ENCODE data around the gene IVD. TPM values are rescaled to one million over a fixed set of nuclear protein-coding genes. Genes with fewer than 3 reads are reported as not detected.
A peak's percentile ranks its signal among the peaks of the same experiment; 100 is the strongest.

The IVD gene
- total RNA-seq, 1 experiment from 2014 or later, result 58.9 TPM

DNA sequence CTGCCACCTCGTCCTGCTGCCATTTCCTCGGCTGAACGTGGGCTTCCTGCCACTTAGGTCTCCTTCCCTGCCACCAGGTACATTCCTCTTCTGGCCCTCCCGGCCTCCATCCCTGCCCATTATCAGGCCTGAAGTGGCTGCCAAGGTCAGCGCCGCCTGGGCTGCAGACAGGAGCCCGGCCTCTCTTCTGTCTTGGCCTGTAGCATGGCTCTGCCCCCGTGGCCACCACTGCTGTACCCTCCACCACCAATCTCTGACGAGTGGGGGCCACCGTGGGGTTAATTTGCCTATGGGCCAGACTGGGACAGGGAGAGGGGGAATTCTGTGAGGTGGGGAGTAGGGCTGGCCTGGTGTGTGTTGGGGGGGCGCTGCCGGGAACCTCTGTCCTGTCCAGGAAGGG, 33.1 kb downstream of the IVD start:
- ChIA-PET POLR2A (ENCODE audit: unreplicated experiment) (no interaction called here), CTCF (no interaction called here)
- Histone ChIP-seq H3K9me3 (ENCODE audit: low read length) (no peaks in the 10 kb centered on the region), H3K27ac (ENCODE audit: low read length) (no peak overlapping the region), H3K79me2 (ENCODE audit: low read length) (peaks cover 22% of the 10 kb centered on the region), H3K27me3 (ENCODE audit: low read length) (no peaks in the 10 kb centered on the region), H3K4me3 (ENCODE audit: low read length) (no peak overlapping the region), H4K20me1 (ENCODE audit: low read length) (peaks cover 16% of the 10 kb centered on the region; the same call in 1 of the 2 replicates), H3K9me2 (replicated peaks; ENCODE audit: low read length) (no peaks in the 10 kb centered on the region), H2AFZ (ENCODE audit: low read length) (no peak overlapping the region), H3K4me1 (ENCODE audit: insufficient read depth, low read length) (peaks cover 26% of the 10 kb centered on the region), H3F3A (ENCODE audit: low read length, unreplicated experiment) (no peaks in the 10 kb centered on the region), H3K36me3 (ENCODE audit: low read depth, low read length) (no peaks in the 10 kb centered on the region), H3K9ac (ENCODE audit: low read length) (no peak overlapping the region), H3K4me2 (ENCODE audit: low read length) (no peak overlapping the region)
- TF ChIP-seq EZH2 (IDR thresholded peaks at IDR 0.05; ENCODE audit: low read length, unreplicated experiment), result no peak
- TF ChIP-seq EZH2phosphoT487 (IDR thresholded peaks at IDR 0.05; ENCODE audit: borderline replicate concordance, low read length), result no peak
- TF ChIP-seq, protein P1, sequence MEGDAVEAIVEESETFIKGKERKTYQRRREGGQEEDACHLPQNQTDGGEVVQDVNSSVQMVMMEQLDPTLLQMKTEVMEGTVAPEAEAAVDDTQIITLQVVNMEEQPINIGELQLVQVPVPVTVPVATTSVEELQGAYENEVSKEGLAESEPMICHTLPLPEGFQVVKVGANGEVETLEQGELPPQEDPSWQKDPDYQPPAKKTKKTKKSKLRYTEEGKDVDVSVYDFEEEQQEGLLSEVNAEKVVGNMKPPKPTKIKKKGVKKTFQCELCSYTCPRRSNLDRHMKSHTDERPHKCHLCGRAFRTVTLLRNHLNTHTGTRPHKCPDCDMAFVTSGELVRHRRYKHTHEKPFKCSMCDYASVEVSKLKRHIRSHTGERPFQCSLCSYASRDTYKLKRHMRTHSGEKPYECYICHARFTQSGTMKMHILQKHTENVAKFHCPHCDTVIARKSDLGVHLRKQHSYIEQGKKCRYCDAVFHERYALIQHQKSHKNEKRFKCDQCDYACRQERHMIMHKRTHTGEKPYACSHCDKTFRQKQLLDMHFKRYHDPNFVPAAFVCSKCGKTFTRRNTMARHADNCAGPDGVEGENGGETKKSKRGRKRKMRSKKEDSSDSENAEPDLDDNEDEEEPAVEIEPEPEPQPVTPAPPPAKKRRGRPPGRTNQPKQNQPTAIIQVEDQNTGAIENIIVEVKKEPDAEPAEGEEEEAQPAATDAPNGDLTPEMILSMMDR (conservative IDR thresholded peaks at IDR 0.05; ENCODE audit: low read depth, low read length), result no peak
- intact Hi-C loops (cut with micrococcal nuclease), result no loop called here
- DNase-seq (no peak), ATAC-seq (no peak)
- no TSS peak for BruUV-seq (replicated peaks)

DNA sequence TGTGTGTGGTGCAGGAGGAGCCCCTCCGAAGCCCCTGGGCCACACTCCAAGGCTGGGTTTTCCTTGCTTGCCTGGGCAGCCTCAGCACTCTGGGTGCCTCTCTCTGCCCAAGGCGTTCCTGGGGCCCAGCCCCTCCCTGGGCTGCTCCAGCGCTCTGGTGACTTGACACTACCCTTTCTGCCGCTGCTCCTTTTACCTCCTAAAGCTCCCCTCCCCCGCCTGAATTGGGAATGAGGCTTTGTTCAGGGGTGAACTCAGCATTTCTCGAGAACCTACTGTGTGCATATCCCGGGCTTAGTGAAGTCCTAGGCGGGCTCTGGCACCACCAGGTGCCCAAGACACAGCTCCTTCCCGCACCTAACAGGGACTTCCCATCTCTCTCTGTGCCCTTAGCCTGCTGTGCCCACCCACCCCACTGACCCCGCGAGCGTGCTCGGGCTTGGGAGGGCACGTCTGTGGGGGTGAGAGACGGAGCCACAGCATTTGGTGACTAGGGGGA, 33.9 kb downstream of the IVD start:
- Histone ChIP-seq H3K9me3 (ENCODE audit: low read length) (no peaks in the 10 kb centered on the region), H3K27ac (ENCODE audit: low read length) (no peak overlapping the region)
- POLR2A ChIA-PET (ENCODE audit: unreplicated experiment), result interaction anchor here (0.6 kb wide), 1 partner anchor 126 kb away, joined by 3 read pairs; the partner anchor contains the start of gene CCDC32

More for the DNA sequence above, 33.9 kb downstream of the IVD start:
- TF ChIP-seq EZH2 (IDR thresholded peaks at IDR 0.05; ENCODE audit: low read length, unreplicated experiment), result no peak
- no peak for TF ChIP-seq EZH2phosphoT487 (IDR thresholded peaks at IDR 0.05; ENCODE audit: borderline replicate concordance, low read length)
- TF ChIP-seq, protein P1 (conservative IDR thresholded peaks at IDR 0.05; ENCODE audit: low read depth, low read length), result no peak
- H4K20me1 ChIP-seq (ENCODE audit: low read length), result peaks cover 24% of the 10 kb centered on the region
- DNase-seq, result peak; percentile 45
- peaks cover 26% of the 10 kb centered on the region for H3K4me1 ChIP-seq (ENCODE audit: insufficient read depth, low read length)
- H3K36me3 ChIP-seq (ENCODE audit: low read depth, low read length), result no peaks in the 10 kb centered on the region
- no peaks in the 10 kb centered on the region for H3F3A ChIP-seq (ENCODE audit: low read length, unreplicated experiment)
- peak overlapping the region; percentile 70 for H3K4me3 ChIP-seq (ENCODE audit: low read length)
- no peaks in the 10 kb centered on the region for H3K9me2 ChIP-seq (replicated peaks; ENCODE audit: low read length)
- no TSS peak for BruUV-seq (replicated peaks)
- H3K4me2 ChIP-seq (ENCODE audit: low read length), result peak overlapping the region; percentile 99
- no peak overlapping the region for H3K9ac ChIP-seq (ENCODE audit: low read length)
- CTCF ChIA-PET, result interaction anchor here (0.5 to 1.0 kb wide), 4 partner anchors 77 to 135 kb away, joined by 3 to 9 read pairs (median 5); partner anchors contain the start of genes CCDC32 and PLCB2
- ATAC-seq, result peak; percentile 23
- intact Hi-C loops (cut with micrococcal nuclease), result no loop called here
- peak overlapping the region; percentile 75 for H2AFZ ChIP-seq (ENCODE audit: low read length)
- peaks cover 30% of the 10 kb centered on the region for H3K79me2 ChIP-seq (ENCODE audit: low read length)
- H3K27me3 ChIP-seq (ENCODE audit: low read length), result no peaks in the 10 kb centered on the region

Measured in PC-3 (cell line).